Measurements from ENCODE around the gene SLC25A18. TPM values are rescaled to one million over a fixed set of nuclear protein-coding genes. Genes with fewer than 3 reads are reported as not detected.
A peak's percentile ranks its signal among the peaks of the same experiment; 100 is the strongest.
"Not testable (repeated sequence)": the region's sequence is repeated elsewhere in the genome, so short reads cannot be mapped to it uniquely, and the experiment has no call there.

SLC25A18 gene
- total and polyA plus RNA-seq, 12 donors: 0.16 to 3.1 (median 1.4) TPM; not detected in 1

- TF ChIP-seq CTCF (IDR thresholded peaks at IDR 0.05) (no peak), POLR2A (IDR thresholded peaks at IDR 0.05) (no peak)
- 56 to 80% (median 69%) methylated on average over 3 of the region's 3 CpGs for WGBS, 4 donors
- DNase-seq: no peak
- no peaks in the 10 kb centered on the region for H3K36me3 ChIP-seq (replicated peaks in 1 of 2)
- no peaks in the 10 kb centered on the region for H3K9me3 ChIP-seq (replicated peaks in 1 of 3)
- H3K27ac ChIP-seq: no peak overlapping the region
- no peaks in the 10 kb centered on the region for H3K27me3 ChIP-seq
- no peaks in the 10 kb centered on the region for H3K4me1 ChIP-seq (replicated peaks in 1 of 2)
- intact Hi-C loops (cut with DNase I): loop anchor here in 1 of 2 donors (10.0 kb wide), 1 partner anchor 594 kb away; no protein-coding TSS in a partner anchor
- no peak overlapping the region for H3K4me3 ChIP-seq
Observed at GRCh38 chr22:17518406-17518805, 44.9 kb upstream of the SLC25A18 start.

- H3K27ac ChIP-seq; H3K4me3 ChIP-seq; H3K36me3 ChIP-seq (replicated peaks in 1 of 2); H3K27me3 ChIP-seq; H3K9me3 ChIP-seq (replicated peaks in 1 of 3); H3K4me1 ChIP-seq (replicated peaks in 1 of 2); intact Hi-C loops (cut with DNase I); DNase-seq: not testable (repeated sequence)
- 86 to 100% (median 94%) methylated on average over 1 of the region's 1 CpG for whole genome bisulfite sequencing, 4 donors
Observed at GRCh38 chr22:17521971-17522370, 41.3 kb upstream of the SLC25A18 start.

GRCh38 chr22:17523925-17524324, 39.4 kb upstream of the SLC25A18 start:
- Histone ChIP-seq H3K9me3 (replicated peaks in 1 of 3) (no peaks in the 10 kb centered on the region), H3K27me3 (no peaks in the 10 kb centered on the region), H3K36me3 (replicated peaks in 1 of 2) (no peaks in the 10 kb centered on the region), H3K27ac (no peak overlapping the region), H3K4me3 (no peak overlapping the region), H3K4me1 (replicated peaks in 1 of 2) (no peaks in the 10 kb centered on the region)
- no peak for DNase-seq
- intact Hi-C loops (cut with DNase I): no loop called here
- 68 to 78% (median 72%) methylated on average over 10 of the region's 10 CpGs for WGBS, 4 donors
- TF ChIP-seq CTCF (IDR thresholded peaks at IDR 0.05) (no peak), POLR2A (IDR thresholded peaks at IDR 0.05) (no peak)

GRCh38 chr22:17536269-17536668, 27.0 kb upstream of the SLC25A18 start:
- 82 to 85% (median 84%) methylated on average over 5 of the region's 5 CpGs for WGBS, 4 donors
- TF ChIP-seq POLR2A (IDR thresholded peaks at IDR 0.05) (no peak), CTCF (IDR thresholded peaks at IDR 0.05) (no peak)
- Histone ChIP-seq H3K27ac (no peak overlapping the region), H3K27me3 (no peaks in the 10 kb centered on the region), H3K4me3 (no peak overlapping the region), H3K36me3 (replicated peaks in 1 of 2) (no peaks in the 10 kb centered on the region), H3K4me1 (replicated peaks in 1 of 2) (no peaks in the 10 kb centered on the region), H3K9me3 (replicated peaks in 1 of 3) (no peaks in the 10 kb centered on the region)
- intact Hi-C loops (cut with DNase I): no loop called here
- DNase-seq: peak in 1 of 7 donors; percentile 30

- TF ChIP-seq CTCF (IDR thresholded peaks at IDR 0.05): no peak
- intact Hi-C loops (cut with DNase I): no loop called here
- Histone ChIP-seq H3K4me3 (no peak overlapping the region), H3K9me3 (replicated peaks in 1 of 3) (no peaks in the 10 kb centered on the region), H3K27me3 (no peaks in the 10 kb centered on the region), H3K36me3 (replicated peaks in 1 of 2) (no peaks in the 10 kb centered on the region), H3K27ac (no peak overlapping the region), H3K4me1 (replicated peaks in 1 of 2) (no peaks in the 10 kb centered on the region)
- DNase-seq: no peak
- WGBS, 4 donors: 82 to 100% (median 92%) methylated on average over 2 of the region's 2 CpGs
Observed at GRCh38 chr22:17537155-17537554, 26.1 kb upstream of the SLC25A18 start.
